ENCODE measurements around the gene MYCL.

The MYCL gene

DNA sequence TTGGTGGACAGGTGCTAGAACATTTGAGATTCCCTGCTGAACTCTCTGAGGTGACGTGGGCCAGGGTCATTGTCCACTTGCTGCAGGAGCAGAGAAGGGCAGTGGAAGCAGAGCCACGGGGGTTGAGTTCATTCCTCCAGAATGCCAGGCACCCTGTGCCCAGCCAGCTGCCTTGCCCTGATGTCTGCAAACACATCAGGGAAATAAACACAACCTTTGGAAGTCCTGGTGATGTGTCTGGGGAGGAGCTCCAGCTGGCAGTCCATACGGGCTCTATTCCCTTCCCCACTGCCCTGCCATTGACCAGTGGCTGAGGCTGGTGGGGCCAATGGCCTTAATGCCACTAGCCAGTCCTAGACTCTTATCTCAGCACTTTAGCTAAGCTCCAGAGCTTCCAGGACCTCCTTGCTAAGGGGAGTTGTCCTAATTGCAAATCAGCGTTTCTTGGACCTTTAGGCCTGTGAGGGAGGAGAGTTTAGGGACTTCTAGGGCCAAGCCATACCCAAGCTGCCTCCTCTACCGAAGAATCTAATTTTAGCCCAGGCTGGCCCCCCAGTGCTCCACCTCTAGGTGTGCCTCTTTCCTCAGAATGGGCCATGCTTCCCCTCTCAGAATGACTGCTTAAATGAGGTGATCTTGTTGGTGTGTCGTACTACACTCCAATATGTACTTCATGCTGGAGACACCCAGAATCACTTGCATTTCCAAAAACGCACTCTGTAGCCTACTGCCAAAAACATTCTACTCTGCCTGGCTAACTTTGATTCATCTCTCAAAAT is 27.3 kb upstream of the MYCL start:
- CTCF ChIA-PET, result interaction anchor here (0.9 kb wide), 1 partner anchor 15 kb away, joined by 4 read pairs; no protein-coding TSS in a partner anchor
- peak overlapping the region; percentile 36 for H3K27ac ChIP-seq
- DNase-seq (ENCODE audit: low spot score), result no peak
- POLR2A ChIA-PET (ENCODE audit: low non-redundant PET), result no interaction called here
- TF ChIP-seq, protein P1, sequence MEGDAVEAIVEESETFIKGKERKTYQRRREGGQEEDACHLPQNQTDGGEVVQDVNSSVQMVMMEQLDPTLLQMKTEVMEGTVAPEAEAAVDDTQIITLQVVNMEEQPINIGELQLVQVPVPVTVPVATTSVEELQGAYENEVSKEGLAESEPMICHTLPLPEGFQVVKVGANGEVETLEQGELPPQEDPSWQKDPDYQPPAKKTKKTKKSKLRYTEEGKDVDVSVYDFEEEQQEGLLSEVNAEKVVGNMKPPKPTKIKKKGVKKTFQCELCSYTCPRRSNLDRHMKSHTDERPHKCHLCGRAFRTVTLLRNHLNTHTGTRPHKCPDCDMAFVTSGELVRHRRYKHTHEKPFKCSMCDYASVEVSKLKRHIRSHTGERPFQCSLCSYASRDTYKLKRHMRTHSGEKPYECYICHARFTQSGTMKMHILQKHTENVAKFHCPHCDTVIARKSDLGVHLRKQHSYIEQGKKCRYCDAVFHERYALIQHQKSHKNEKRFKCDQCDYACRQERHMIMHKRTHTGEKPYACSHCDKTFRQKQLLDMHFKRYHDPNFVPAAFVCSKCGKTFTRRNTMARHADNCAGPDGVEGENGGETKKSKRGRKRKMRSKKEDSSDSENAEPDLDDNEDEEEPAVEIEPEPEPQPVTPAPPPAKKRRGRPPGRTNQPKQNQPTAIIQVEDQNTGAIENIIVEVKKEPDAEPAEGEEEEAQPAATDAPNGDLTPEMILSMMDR (conservative IDR thresholded peaks at IDR 0.05; ENCODE audit: low read depth), result no peak

DNA sequence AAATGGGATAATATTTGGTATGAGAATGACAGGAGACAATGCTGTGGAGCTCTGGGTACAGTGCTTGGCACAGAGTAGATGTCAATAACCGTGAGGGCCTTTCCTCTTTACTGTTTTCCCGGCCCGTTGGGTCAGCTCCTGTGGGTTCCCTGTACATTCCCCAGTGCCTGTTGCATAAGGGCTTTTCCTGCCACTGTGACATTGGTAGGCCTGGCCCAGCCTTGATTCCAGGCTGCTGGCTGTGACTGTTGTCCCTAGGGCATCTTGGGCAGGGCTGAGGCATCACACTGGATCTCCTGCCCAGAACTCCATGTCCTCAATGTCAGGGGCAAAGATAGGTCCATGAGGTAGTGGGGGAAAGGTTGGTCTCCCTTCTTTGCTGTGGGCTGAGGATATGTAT is 25.8 kb upstream of the MYCL start:
- H3K27ac ChIP-seq, result peak overlapping the region; percentile 90
- no peak for DNase-seq (ENCODE audit: low spot score)
- ChIA-PET CTCF (interaction anchor here (0.7 to 1.2 kb wide), 2 partner anchors 105 to 187 kb away, joined by 3 to 4 read pairs; no protein-coding TSS in a partner anchor), POLR2A (ENCODE audit: low non-redundant PET) (interaction anchor here (0.9 kb wide), 1 partner anchor 28 kb away, joined by 3 read pairs; the partner anchor contains the start of gene MFSD2A)
- TF ChIP-seq, protein P1 (conservative IDR thresholded peaks at IDR 0.05; ENCODE audit: low read depth), result no peak

DNA sequence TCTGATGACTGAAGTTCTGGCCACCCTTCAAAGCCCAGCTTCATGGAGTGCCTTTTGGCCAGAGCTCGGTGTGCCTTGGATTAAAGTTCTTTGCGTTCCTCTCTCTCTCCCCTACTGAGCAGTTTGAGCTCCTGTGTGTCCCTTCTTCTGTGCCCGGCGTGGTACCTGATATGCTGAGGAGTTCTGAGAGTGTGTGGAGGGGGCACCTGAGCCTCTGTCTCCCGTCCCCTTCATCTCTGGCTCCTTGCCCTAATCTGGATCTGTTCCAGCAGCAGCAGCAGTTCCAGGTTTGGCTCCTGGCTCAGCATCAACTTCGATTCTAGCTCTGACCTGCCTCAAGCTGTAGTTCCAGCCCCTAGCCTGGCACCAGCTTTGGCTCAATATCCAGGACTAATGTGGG is 25.1 kb upstream of the MYCL start:
- ChIA-PET POLR2A (ENCODE audit: low non-redundant PET) (interaction anchor here (0.6 to 0.9 kb wide), 2 partner anchors 21 to 28 kb away, joined by 3 to 4 read pairs; partner anchors contain the start of gene MFSD2A), CTCF (interaction anchor here (0.6 to 1.2 kb wide), 3 partner anchors 17 to 188 kb away, joined by 3 to 6 read pairs (median 4); no protein-coding TSS in a partner anchor)
- DNase-seq (ENCODE audit: low spot score), result no peak
- TF ChIP-seq, protein P1 (conservative IDR thresholded peaks at IDR 0.05; ENCODE audit: low read depth), result no peak
- H3K27ac ChIP-seq, result peak overlapping the region; percentile 90

DNA sequence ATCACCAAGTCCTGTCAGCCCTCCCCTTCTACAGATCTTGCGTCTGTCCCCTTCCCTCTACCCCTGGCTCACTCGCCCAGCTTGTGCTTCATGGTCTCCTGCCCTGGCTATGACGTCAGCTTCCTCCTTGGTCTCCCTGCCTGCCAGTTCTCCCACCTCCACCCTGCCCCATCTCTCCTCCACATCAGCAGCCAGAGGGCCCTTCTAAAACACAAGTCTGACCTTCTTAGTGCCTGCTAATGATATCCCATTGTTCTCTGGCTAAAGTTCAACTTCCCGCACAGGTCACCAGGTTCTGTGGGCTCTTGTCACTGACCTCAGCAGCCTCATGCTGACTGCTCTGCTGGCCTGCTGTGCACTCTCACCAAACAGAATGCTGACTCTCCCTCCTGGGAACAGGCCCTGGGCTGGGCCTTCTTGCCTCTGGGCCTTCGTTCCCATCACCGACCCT is 24.7 kb upstream of the MYCL start:
- DNase-seq (ENCODE audit: low spot score), result no peak
- TF ChIP-seq, protein P1 (conservative IDR thresholded peaks at IDR 0.05; ENCODE audit: low read depth), result no peak
- H3K27ac ChIP-seq, result peak overlapping the region; percentile 90
- ChIA-PET CTCF (interaction anchor here (1.2 kb wide), 1 partner anchor 106 kb away, joined by 4 read pairs; no protein-coding TSS in a partner anchor), POLR2A (ENCODE audit: low non-redundant PET) (interaction anchor here (0.6 kb wide), 1 partner anchor 20 kb away, joined by 4 read pairs; no protein-coding TSS in a partner anchor)

DNA sequence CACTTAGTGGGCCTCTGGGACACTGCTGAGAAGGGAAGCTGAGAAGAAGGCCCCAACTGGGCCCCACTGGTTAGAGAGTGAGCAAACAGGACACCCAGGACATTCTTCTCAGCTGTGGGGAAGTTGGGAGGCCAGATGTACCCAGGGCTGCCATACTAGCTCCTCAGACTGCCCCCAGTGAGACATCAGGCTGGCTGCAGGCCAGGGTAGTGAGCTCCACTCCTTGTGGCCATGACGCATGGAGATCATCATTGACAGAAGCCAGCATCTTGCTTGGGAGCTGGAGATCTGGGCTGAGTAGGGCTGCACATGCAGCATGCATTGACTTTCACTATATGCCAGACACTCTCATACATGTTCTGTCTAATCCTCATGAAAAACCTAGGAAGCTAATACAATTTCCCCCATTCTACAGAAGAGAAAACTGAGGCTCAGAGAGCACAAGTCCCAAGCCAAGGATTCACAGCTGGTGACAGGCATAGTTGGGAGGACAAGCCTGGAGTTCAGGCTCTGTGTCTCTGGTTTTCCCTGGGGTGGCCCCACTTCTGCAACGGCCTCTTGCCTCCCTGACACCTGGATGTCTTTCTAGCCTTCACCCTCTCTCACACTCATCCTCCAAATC is 24.1 kb upstream of the MYCL start:
- DNase-seq (ENCODE audit: low spot score), result no peak
- POLR2A ChIA-PET (ENCODE audit: low non-redundant PET), result no interaction called here
- TF ChIP-seq, protein P1 (conservative IDR thresholded peaks at IDR 0.05; ENCODE audit: low read depth), result no peak
- CTCF ChIA-PET, result interaction anchor here (0.6 kb wide), 1 partner anchor 35 kb away, joined by 3 read pairs; no protein-coding TSS in a partner anchor
- peak overlapping the region; percentile 90 for H3K27ac ChIP-seq

DNA sequence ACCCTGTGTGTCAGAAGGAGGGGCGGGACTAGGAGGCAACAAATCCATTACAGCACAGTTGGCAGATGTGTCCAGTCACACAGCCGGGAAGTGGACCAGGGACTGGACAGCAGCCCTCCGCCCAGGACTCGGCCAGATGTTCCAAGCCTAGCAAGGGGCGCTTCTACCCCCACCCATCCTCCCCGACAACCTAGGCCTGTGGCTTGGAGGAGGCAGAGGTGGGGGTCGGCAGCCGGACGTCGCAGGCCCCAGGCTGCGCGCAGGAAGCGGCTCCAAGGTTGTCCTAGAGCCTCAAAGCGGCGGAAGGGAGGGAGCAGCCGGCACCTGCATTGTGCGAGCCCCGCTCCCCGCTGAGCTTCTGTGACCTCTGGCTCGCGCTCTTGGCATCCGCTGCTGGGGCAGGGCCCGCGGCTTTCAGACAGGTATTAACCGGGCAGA is 20.6 kb upstream of the MYCL start:
- CTCF ChIA-PET, result interaction anchor here (0.7 to 2.1 kb wide), 2 partner anchors 104 to 110 kb away, joined by 3 to 9 read pairs; no protein-coding TSS in a partner anchor
- POLR2A ChIA-PET (ENCODE audit: low non-redundant PET), result no interaction called here

More for the DNA sequence above, 20.6 kb upstream of the MYCL start:
- DNase-seq (ENCODE audit: low spot score), result no peak
- TF ChIP-seq, protein P1 (conservative IDR thresholded peaks at IDR 0.05; ENCODE audit: low read depth), result no peak
- no peak overlapping the region for H3K27ac ChIP-seq

All from RWPE1 (cell line).